SH-SY5Y (cell line): ENCODE data around the gene GADD45B.

Experiments
- GATA2 ChIP-seq: IDR thresholded peaks from 2 replicates; pipeline ENCODE4 v1.6.1; 2011; ENCODE audit warnings: mild to moderate bottlenecking, low read depth, low read length
- GATA3 ChIP-seq: IDR thresholded peaks from 2 replicates; pipeline ENCODE4 v1.6.1; 2011; ENCODE audit warnings: low read depth, mild to moderate bottlenecking, low read length, moderate library complexity

DNA sequence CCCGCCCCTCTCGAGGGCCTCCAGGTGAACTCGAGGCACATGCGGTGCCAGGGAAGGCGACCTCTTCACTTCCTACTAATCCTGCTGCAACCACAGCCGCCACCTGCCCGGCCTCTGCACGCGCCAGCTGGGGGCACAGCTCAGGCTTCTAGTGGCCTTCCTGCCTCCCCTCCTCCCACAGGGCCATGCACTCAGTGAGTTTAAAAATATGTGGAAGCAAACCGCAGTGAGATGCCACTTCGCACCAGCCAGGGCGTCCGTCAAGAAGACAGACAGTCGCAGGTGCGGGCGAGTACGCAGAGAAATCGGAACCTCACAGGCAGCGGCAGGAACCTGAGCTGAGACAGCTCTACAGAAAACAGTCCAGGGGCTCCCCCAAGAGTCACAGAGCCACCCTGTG is 29.5 kb upstream of the GADD45B start:
- TF ChIP-seq GATA3 (no peak), GATA2 (no peak)
